ENCODE measurements around the gene SLC26A8.
"Not testable (repeated sequence)": the region's sequence is repeated elsewhere in the genome, so short reads cannot be mapped to it uniquely, and the experiment has no call there.

SLC26A8 gene

GRCh38 chr6:35914536-35914935, 109.9 kb downstream of the SLC26A8 start:
- no peak for DNase-seq (ENCODE audit: low read depth in 2 of 2)

- DNase-seq (ENCODE audit: low read depth in 2 of 2) = no peak
Measured at GRCh38 chr6:35911871-35912653, 112.4 kb downstream of the SLC26A8 start.

GRCh38 chr6:35909571-35909970, 114.9 kb downstream of the SLC26A8 start:
- not testable (repeated sequence) for DNase-seq (ENCODE audit: low read depth in 2 of 2)

- not testable (repeated sequence) for DNase-seq (ENCODE audit: low read depth in 2 of 2)
Measured at GRCh38 chr6:35908753-35909401, 115.6 kb downstream of the SLC26A8 start.

GRCh38 chr6:35907750-35908149, 116.7 kb downstream of the SLC26A8 start:
- no peak for DNase-seq (ENCODE audit: low read depth in 2 of 2)

GRCh38 chr6:35906499-35906846, 118.0 kb downstream of the SLC26A8 start:
- DNase-seq (ENCODE audit: low read depth in 2 of 2) = no peak

GRCh38 chr6:35905841-35906498, 118.5 kb downstream of the SLC26A8 start:
- no peak for DNase-seq (ENCODE audit: low read depth in 2 of 2)

GRCh38 chr6:35905141-35905785, 119.2 kb downstream of the SLC26A8 start:
- DNase-seq (ENCODE audit: low read depth in 2 of 2) = no peak

- DNase-seq (ENCODE audit: low read depth in 2 of 2) = no peak
Measured at GRCh38 chr6:35903679-35904078, 120.8 kb downstream of the SLC26A8 start.

GRCh38 chr6:35900448-35900847, 124.0 kb downstream of the SLC26A8 start:
- no peak for DNase-seq (ENCODE audit: low read depth in 2 of 2)

- no peak for DNase-seq (ENCODE audit: low read depth in 2 of 2)
Measured at GRCh38 chr6:35898003-35898402, 126.4 kb downstream of the SLC26A8 start.

- DNase-seq (ENCODE audit: low read depth in 2 of 2) = no peak
Measured at GRCh38 chr6:35897486-35897885, 127.0 kb downstream of the SLC26A8 start.

GRCh38 chr6:35897036-35897435, 127.4 kb downstream of the SLC26A8 start:
- no peak for DNase-seq (ENCODE audit: low read depth in 2 of 2)

GRCh38 chr6:35896228-35896627, 128.2 kb downstream of the SLC26A8 start:
- DNase-seq (ENCODE audit: low read depth in 2 of 2) = no peak

- no peak for DNase-seq (ENCODE audit: low read depth in 2 of 2)
Measured at GRCh38 chr6:35895560-35895959, 128.9 kb downstream of the SLC26A8 start.

- no peak for DNase-seq (ENCODE audit: low read depth in 2 of 2)
Measured at GRCh38 chr6:35894776-35895175, 129.7 kb downstream of the SLC26A8 start.
